Left ventricle myocardium inferior (tissue), 1 donor: ENCODE measurements around the gene GSG1L. TPM values are rescaled to one million over a fixed set of nuclear protein-coding genes. Genes with fewer than 3 reads are reported as not detected.

Experiments
- DNase-seq: peaks from one replicate; pipeline ENCODE4 v3.0.0-alpha.2; 2020
- H3K27ac ChIP-seq: fragments of 200-600 bp; replicated peaks from 2 replicates; pipeline ENCODE4 v1.8.0; 2021
- H3K27me3 ChIP-seq: fragments of 200-600 bp; 2 replicates; pipeline ENCODE4 v1.8.0; 2021; ENCODE audit warnings: low read depth
- H3K36me3 ChIP-seq: fragments of 200-600 bp; 2 replicates; pipeline ENCODE4 v1.8.0; 2021
- H3K4me1 ChIP-seq: fragments of 200-600 bp; 2 replicates; pipeline ENCODE4 v1.8.0; 2021
- H3K4me3 ChIP-seq: fragments of 200-600 bp; 2 replicates; pipeline ENCODE4 v1.8.0; 2021; ENCODE audit warnings: mild to moderate bottlenecking, moderate library complexity
- H3K9me3 ChIP-seq: fragments of 200-600 bp; replicated peaks from 2 replicates; pipeline ENCODE4 v1.8.0; 2021
- intact Hi-C: fragments of 100-400 bp; cut with micrococcal nuclease; formaldehyde crosslinking; loops from one replicate; pipeline ENCODE4 v1.11.0; 2022
- total RNA-seq: library from RNA; stranded (reverse); fragmentation: NEBNext Ultra II Directional; extraction: Animal tissue kit (Norgen Biotek cat#: 25700); gene quantifications from one replicate; pipeline ENCODE4 v1.2.1, GENCODE V29; 2021
- TF ChIP-seq, protein P1 (sequence below): fragments of 200-600 bp; IDR thresholded peaks from 2 replicates; pipeline ENCODE4 v1.8.0; 2021; ENCODE audit warnings: antibody characterized with exemption, mild to moderate bottlenecking, borderline replicate concordance
- donor health status: DM: no; HTN: yes; CAD: no; lungs with severe emphysema.

GSG1L gene
- total RNA-seq, 1 donor from 2014 or later = 3.4 TPM

DNA sequence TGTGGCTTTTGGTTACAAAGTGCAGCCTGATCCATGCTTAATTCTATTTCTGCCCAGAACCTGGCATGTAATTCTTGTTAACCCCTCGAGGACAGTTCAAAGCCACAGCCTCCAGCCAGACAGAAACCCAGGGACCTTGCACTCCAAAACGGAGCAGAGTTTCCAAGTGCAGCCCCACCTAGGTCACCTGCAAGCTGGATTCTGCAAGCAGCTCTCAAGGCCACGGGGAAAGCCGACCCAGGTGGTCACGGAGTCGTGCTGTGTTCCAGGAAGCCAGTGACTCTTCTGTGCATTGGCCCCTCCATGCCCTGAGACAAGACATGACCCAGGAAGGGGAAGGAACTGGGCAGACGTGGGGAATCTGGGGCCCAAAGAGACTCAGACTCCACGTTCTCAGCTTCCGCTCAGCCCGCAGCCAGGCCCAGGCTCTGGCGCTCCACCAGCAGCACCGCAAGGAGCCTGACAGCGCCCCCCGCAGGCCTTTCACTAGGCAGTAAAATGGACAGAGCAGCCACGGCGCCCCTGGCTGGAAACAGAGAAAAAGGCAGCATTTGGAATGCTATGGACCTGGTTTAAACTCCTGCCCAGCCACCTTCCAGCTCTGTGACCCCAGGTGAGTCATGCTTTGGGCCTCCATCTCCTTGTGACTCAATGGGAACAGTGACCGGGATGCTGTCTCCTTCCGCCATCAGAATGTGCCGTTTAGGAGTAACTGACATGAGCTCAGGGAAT, 27.3 kb upstream of the GSG1L start:
- intact Hi-C loops = no loop called here
- Histone ChIP-seq H3K9me3 (no peaks in the 10 kb centered on the region), H3K36me3 (no peaks in the 10 kb centered on the region), H3K4me3 (no peak overlapping the region), H3K27ac (no peak overlapping the region), H3K27me3 (no peaks in the 10 kb centered on the region), H3K4me1 (no peaks in the 10 kb centered on the region)
- DNase-seq = no peak
- TF ChIP-seq, protein P1, sequence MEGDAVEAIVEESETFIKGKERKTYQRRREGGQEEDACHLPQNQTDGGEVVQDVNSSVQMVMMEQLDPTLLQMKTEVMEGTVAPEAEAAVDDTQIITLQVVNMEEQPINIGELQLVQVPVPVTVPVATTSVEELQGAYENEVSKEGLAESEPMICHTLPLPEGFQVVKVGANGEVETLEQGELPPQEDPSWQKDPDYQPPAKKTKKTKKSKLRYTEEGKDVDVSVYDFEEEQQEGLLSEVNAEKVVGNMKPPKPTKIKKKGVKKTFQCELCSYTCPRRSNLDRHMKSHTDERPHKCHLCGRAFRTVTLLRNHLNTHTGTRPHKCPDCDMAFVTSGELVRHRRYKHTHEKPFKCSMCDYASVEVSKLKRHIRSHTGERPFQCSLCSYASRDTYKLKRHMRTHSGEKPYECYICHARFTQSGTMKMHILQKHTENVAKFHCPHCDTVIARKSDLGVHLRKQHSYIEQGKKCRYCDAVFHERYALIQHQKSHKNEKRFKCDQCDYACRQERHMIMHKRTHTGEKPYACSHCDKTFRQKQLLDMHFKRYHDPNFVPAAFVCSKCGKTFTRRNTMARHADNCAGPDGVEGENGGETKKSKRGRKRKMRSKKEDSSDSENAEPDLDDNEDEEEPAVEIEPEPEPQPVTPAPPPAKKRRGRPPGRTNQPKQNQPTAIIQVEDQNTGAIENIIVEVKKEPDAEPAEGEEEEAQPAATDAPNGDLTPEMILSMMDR = no peak

DNA sequence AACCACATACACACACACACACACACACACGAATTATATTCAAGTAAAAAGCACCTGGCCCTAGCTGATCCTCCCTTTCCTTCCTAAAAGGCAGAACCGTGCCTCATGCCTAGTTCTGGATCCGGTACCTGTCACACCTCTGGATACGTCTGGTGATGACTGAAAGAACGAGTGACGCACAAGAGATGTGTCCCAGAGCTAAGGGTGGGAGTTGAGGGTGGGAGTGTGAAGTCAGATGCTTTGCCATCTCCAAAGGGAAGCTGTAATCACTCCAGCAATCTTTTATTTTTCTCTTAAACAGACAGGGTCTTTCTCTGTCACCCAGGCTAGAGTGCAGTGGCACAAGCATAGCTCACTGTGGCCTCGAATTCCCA, 26.5 kb upstream of the GSG1L start:
- TF ChIP-seq, protein P1 = no peak
- intact Hi-C loops = no loop called here
- no peaks in the 10 kb centered on the region for H3K27me3 ChIP-seq
- no peaks in the 10 kb centered on the region for H3K4me1 ChIP-seq
- no peak overlapping the region for H3K4me3 ChIP-seq
- H3K9me3 ChIP-seq = no peaks in the 10 kb centered on the region
- DNase-seq = no peak
- H3K36me3 ChIP-seq = no peaks in the 10 kb centered on the region
- H3K27ac ChIP-seq = no peak overlapping the region

DNA sequence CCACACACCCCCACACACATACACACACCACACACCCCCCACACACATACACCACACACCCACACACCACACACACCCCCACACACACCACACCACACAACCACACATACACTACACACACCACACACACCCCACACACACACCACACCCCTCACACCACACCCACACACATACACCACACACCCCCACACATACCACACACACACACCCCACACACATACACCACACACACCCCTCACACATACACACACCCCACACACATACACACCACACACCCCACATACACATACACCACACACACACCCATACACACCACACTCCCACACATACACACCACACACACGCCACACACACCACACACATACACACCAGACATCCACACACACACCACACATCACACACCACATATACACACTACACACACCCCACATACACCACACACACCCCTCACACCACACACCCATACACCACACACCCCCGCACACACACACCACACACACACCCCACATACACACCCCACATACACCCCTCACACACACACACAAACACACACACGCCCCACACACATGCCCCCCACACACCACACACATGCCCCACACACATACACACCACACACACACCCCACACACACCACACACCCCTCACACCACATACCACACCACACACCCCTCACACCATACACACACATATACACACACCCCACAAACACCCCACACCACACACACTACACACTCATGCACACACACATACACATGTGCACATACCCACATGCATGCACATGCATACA, 25.9 kb upstream of the GSG1L start:
- Histone ChIP-seq H3K4me3 (no peak overlapping the region), H3K4me1 (no peaks in the 10 kb centered on the region), H3K36me3 (no peaks in the 10 kb centered on the region), H3K27ac (no peak overlapping the region), H3K27me3 (no peaks in the 10 kb centered on the region), H3K9me3 (no peaks in the 10 kb centered on the region)
- intact Hi-C loops = no loop called here
- no peak for DNase-seq
- TF ChIP-seq, protein P1 = no peak

DNA sequence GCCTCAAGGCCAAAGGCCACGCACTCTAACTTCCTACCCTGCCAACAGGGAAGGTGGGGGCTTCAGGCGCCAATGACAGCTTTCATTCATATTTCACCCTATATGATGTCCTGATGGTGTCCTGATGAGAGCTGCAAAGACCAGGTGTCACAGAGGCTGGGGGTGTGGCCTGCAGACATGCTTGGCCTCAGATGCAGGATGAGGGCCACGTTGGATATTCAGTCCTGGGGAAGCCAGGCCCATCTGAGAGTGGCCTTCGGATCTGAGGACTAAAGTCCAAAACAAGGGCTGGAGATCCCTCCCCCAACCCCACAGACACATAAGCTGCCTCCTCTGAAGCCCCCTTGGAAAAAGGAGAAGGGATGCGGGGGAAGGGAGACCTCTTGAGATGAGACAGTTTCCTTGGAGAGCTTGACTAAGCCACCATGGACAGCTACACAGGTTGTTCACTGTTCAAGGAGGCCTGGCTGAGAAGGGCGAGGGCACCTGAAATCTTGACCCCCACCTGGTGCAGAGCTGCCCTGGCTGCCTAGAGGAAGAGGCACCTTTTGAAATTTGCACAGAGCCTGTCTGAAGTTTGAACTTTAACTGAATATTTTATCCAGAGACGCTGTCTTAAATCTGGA, 24.3 kb upstream of the GSG1L start:
- intact Hi-C loops = no loop called here
- no peaks in the 10 kb centered on the region for H3K9me3 ChIP-seq
- TF ChIP-seq, protein P1 = no peak
- H3K4me3 ChIP-seq = no peak overlapping the region
- no peaks in the 10 kb centered on the region for H3K4me1 ChIP-seq
- H3K36me3 ChIP-seq = no peaks in the 10 kb centered on the region
- DNase-seq = no peak
- H3K27me3 ChIP-seq = no peaks in the 10 kb centered on the region
- H3K27ac ChIP-seq = no peak overlapping the region

DNA sequence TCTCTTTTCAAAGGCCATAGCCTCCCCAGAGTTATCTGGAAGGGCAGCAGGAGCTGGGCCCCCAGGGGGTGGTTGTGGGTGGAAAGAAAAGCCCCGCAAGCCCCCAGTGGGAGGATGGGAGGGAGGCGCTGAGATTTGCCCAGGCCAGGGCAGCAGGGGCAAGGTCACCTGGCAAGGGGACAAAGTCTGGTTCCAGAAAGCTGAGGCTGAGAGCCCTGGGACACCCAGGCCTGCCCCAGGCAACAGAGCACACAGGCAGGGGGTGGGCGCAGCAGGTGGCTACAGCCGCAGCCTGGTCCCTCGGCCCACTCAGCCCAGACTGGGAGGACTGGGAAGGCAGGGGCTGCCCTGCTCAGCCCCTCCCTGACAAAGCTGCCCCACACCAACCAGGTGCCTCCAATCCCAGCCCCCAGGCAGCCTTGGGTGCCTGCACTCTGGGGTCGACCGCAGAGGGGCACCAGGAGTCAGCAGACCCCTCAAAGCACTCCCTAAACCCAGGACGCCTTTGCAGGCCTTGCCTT, 23.7 kb upstream of the GSG1L start:
- intact Hi-C loops = no loop called here

More for the DNA sequence above, 23.7 kb upstream of the GSG1L start:
- TF ChIP-seq, protein P1 = no peak
- no peak for DNase-seq
- Histone ChIP-seq H3K4me3 (no peak overlapping the region), H3K27ac (no peak overlapping the region), H3K9me3 (no peaks in the 10 kb centered on the region), H3K4me1 (no peaks in the 10 kb centered on the region), H3K36me3 (no peaks in the 10 kb centered on the region), H3K27me3 (no peaks in the 10 kb centered on the region)
